AG09309 (cell line): ENCODE measurements around the gene PPY.
"Not testable (repeated sequence)": the region's sequence is repeated elsewhere in the genome, so short reads cannot be mapped to it uniquely, and the experiment has no call there.

Experiments used
- DNase-seq: peaks from one replicate; pipeline ENCODE4 v3.0.0-alpha.2; 2010; ENCODE audit warnings: low read depth
- H3K4me3 ChIP-seq: 2 replicates; pipeline ENCODE4 v1.5.1; 2011; ENCODE audit warnings: mild to moderate bottlenecking, low read depth, low read length, moderate library complexity; ENCODE audit not compliant: control insufficient read depth
- CTCF ChIP-seq: IDR thresholded peaks from 2 replicates; pipeline ENCODE4 v1.5.1; 2011; ENCODE audit warnings: mild to moderate bottlenecking, low read depth, low read length, inconsistent platforms; ENCODE audit not compliant: insufficient read depth, control insufficient read depth; ENCODE audit errors: missing control alignments

Gene PPY

GRCh38 chr17:43945074-43945829, 3.0 kb upstream of the PPY start:
- TF ChIP-seq CTCF, result no peak
- DNase-seq, result no peak
- no peak overlapping the region for H3K4me3 ChIP-seq

- DNase-seq, result no peak
- TF ChIP-seq CTCF, result peak; percentile 74
- H3K4me3 ChIP-seq, result no peak overlapping the region
These were observed 1.6 kb downstream of the PPY start for GRCh38 chr17:43940630-43941029.

- no peak for DNase-seq
- H3K4me3 ChIP-seq, result no peak overlapping the region
- no peak for TF ChIP-seq CTCF
These were observed 2.4 kb downstream of the PPY start for GRCh38 chr17:43939886-43940285.

- not testable (repeated sequence) for DNase-seq
These were observed 2.8 kb downstream of the PPY start for GRCh38 chr17:43939452-43939851.

GRCh38 chr17:43938838-43939182, 3.5 kb downstream of the PPY start:
- H3K4me3 ChIP-seq, result no peak overlapping the region
- no peak for TF ChIP-seq CTCF
- DNase-seq, result no peak

More at GRCh38 chr17:43939452-43939851, 2.8 kb downstream of the PPY start:
- not testable (repeated sequence) for H3K4me3 ChIP-seq

- no peak overlapping the region for H3K4me3 ChIP-seq
- DNase-seq, result no peak
- no peak for TF ChIP-seq CTCF
These were observed 5.8 kb downstream of the PPY start for GRCh38 chr17:43936434-43936833.

- no peak for DNase-seq
- no peak overlapping the region for H3K4me3 ChIP-seq
- no peak for TF ChIP-seq CTCF
These were observed 6.4 kb downstream of the PPY start for GRCh38 chr17:43935926-43936261.
